A549 treated with AZD2906 at 1 μM for 4 hours (cell line): ENCODE results near the gene CRTC2. TPM values are rescaled to one million over a fixed set of nuclear protein-coding genes. Genes with fewer than 3 reads are reported as not detected.

Experiments used
- total RNA-seq: library from RNA; stranded (reverse); fragments of 200-300 nt; extraction: Qiagen RNA extraction; gene quantifications from 5 replicates; pipeline ENCODE4 v1.2.3, GENCODE V29; 2022

CRTC2 gene, protein sequence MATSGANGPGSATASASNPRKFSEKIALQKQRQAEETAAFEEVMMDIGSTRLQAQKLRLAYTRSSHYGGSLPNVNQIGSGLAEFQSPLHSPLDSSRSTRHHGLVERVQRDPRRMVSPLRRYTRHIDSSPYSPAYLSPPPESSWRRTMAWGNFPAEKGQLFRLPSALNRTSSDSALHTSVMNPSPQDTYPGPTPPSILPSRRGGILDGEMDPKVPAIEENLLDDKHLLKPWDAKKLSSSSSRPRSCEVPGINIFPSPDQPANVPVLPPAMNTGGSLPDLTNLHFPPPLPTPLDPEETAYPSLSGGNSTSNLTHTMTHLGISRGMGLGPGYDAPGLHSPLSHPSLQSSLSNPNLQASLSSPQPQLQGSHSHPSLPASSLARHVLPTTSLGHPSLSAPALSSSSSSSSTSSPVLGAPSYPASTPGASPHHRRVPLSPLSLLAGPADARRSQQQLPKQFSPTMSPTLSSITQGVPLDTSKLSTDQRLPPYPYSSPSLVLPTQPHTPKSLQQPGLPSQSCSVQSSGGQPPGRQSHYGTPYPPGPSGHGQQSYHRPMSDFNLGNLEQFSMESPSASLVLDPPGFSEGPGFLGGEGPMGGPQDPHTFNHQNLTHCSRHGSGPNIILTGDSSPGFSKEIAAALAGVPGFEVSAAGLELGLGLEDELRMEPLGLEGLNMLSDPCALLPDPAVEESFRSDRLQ
- 28.3 to 41.0 TPM (median 39.4 TPM) in 5 replicates for total RNA-seq

DNA sequence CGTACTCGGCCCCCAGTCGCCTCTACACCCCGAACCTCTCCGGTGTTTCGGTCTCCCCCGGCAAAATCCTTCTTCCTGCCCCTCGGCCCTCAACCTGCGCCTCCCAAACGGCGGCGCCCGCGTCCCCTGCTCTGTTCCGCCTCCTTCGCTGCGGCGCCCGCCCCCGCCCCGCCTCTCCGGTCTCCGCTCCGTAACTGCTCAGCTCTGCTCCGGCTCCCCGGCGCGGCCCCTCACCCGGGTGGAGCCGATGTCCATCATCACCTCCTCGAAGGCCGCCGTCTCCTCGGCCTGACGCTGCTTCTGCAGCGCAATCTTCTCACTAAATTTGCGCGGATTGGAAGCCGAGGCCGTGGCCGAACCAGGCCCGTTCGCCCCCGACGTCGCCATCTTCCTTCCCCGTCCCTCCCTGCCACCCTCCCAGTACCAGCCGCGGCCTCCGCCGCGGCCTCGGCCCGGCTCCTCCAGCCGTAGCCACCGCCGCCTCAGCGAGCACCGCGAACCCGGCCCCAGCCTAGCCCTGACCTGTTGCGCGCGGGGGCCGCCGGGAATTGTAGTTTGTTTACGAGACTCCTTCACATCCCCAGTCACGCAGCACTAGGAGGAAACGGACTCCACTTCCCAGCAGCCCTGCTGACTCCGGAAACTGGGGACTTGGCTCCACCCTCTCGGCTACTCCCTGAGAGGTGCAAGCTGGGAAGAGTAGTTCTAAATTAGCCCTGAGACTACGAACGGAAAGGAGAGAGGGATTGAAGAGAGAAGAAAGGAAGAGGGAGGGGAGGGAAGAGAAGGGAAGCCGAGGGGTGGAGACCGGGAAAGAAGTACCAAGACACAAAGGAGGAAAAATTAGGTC, at the start of gene CRTC2:
Gene CRTC2, minus strand, starts transcription at position 502 of the 850 bp plus-strand sequence. Its CDS starts 115 bp downstream, at position 387.

DNA sequence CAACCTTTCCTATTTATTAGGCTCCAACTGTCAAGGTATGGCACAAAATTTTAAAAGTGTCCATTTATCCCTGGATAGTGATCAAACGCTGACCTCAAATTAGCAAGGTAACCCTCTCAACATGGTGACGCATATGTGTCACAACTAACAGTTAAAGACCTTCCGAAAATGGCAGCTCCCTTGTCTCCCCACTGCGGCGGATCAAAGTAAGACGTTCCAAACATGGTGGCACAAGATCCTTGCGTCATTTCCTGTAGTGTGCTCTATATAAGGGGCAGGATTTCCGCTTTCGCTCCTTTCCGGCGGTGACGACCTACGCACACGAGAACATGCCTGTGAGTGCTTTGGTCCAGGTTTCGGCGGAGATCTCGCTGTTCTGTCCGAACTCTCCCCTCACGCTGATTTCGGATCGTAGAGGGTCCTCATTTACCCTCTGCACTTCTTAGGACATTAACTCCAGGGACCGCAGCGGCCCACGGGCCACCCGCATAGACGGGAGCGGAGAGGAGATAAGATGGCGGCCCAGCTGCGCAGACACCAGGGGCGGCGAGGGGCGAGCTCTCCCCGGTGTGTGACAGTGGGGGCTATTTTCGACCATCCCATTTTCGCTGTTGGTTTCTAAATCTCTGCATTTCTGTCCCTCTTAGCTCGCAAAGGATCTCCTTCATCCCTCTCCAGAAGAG, 32.2 kb upstream of the CRTC2 start, which contains the start of gene RPS27:
Gene RPS27, plus strand, starts transcription at position 295 of the 683 bp plus-strand sequence. Its CDS starts 35 bp downstream, at position 330.

DNA sequence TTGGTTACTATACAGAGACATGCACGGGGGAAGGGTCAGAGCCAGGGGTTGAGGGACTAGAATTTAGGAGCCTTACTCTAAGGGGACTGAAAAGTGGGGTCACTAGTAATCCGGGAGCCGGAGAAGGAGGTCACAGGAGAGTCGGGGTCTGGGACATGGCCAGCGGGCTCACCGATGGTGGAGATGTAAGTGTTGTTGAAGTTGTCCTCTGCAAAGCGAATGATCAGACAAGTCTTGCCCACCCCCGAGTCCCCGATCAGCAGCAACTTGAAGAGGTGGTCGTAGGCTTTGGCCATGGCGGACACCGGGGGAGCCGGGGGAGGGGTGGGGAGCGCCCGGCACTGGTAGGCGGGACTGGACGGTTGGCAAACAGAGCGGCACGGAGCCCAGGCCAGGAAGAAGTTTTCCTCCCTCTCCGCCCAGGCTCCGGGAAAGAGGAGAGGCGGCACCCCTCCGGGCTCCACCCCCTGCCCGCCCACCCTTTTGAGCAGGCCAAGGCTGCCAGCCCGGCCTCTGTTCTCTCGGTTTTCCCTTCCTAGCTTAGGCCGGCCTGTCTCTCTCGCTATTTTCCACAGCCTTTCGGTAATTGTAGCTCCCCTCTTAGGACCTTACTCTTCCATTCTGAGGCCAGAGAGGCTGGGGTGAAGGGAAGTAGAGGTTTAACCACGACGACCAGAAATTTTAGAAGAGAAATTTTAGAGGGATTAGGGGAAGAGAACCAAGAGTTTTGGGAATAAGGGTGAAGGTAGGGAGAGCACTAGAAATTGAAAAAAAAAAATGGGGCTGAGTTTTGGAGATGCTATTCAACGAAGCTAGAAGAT, 27.7 kb upstream of the CRTC2 start, which contains the start of gene RAB13:
Gene RAB13, minus strand, starts transcription at position 399 of the 821 bp plus-strand sequence. Its CDS starts 103 bp downstream, at position 296.

DNA sequence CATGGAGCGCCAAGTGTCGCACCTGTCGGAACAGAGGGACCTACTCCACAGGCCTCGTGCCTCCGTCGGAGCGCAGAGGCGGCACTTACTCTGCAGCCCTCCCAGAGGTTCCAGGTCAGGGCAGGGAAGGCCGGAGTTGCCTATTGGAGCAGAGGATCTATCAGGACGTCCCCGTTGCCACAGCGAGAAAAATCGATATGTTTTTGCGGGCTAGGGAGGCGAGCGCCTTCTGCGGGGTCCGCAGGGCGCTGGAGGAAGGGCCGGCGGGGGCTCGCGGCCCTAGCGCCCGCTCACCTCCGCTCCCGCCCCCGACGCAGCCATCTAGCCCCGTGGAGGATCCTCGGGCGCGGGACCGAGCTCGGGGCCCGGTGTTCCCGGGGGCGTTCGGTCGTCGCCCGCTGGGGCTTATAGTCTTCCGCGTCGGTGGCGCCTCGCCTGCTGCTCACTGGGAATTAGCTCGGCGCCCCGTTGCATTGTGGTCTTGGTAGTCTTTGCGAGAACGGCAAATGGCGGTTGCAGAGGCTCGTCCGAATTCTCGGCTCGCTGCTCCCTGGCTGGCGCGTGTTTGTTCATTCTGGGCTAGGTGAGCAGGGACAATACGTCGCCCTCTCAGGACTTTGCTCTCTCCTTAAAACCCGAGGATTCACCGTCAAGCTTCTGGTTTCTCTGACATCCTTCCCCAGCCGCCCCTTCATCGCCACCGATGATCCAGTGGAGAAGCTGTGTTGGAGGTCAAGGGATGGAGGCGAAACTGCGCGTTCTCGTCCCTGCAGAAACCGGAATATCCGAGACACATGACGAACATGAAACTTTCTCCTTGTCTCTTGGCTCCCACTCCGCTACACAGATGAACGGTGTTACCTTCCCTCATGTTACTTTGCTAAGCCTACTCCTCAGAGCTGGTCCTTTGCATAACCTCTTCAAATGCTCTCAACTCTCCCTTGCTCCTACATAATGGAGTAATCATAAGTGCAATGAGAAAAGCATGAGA, 19.1 kb upstream of the CRTC2 start, which contains the start of gene JTB:
Gene JTB, minus strand, starts transcription at position 425 of the 991 bp plus-strand sequence. Its CDS starts 422 bp downstream, at position 3.

DNA sequence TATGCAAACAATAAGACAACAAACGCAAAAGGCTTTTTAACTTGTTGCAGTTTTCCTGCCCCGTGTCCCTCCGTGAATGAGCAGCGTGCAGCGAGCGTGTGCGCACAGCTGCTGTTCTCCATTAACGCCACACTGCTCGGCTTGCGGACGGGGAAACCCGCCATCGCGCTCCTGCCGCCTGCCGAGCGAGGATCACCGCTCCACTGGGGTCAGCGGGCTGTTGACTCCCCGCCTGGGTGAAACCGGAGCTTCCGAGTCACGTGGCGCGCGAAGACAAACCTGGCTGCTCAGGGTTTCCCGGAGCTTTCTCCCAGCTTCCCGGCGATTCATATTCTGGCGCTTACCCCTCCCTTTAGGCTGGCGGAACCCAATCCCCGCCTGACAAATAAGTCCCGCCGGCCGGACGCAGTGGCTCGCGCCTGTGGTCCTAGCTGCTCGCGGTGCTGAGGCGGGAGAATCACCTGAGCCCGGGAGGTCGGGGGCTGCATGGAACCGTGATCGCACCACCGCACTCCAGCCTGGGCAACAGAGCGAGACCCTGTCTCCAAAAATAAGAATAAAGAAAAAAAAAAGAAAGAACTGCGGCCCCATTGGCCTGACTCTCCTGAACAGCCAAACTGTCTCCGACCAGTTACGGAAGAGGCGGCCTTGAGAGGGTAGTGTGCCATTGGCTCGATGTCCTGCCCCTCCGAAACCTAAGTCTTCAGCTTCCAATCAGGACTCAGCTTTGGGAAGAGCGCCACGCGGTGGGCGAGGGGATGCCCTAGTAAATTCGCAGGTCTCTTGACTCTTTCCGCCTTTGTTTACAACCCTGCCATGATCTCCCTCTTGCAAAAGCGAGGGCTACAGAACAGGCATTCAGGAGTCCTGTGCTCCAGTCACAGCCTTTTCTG, 8.9 kb upstream of the CRTC2 start, which contains the start of gene CREB3L4:
Gene CREB3L4, plus strand, starts transcription at position 796 of the 893 bp plus-strand sequence. CDS start 624 bp downstream, outside the sequence.

DNA sequence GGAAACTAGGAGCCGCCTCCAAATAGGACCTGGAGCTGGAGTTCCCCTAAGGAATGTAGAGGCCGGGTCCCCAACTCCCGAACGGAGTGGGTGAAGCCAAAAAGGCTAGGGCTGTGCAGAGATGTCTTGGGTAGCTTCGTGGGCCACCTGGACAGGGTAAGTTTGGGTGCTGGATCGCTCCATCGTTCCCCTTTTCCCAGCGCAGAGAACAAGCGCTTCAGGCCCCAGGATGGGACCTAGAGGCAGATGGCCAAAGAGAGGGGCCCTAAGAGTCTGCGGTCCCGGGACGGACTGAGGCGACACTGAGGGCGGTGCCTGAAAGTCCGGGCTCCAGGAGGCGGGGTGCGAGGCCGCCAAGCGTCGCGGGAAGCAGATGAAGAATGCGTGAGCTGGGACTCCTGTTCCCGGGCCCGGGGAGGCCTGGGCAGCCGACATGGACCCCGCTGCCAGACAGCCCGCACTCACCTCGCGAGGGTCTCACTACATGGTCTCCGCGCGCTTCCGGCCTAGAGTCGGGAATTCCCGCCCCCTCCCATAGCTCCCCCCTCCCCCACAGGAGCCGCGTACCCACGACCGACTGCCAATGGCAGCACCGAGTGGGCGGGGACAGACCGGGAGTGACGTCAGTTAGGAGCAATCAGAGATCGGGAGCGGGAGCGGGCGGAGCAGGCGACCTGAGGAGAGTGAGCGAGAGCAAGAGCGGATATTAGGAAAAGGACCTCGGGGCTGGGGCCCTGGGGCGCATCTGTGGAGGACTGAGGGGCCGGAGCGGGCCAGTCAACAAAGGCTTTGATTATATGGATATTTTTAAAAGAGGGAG, 4.8 kb upstream of the CRTC2 start, which contains the start of gene SLC39A1:
Gene SLC39A1, minus strand, starts transcription at position 508 of the 820 bp plus-strand sequence. CDS start 822 bp downstream, outside the sequence.

DNA sequence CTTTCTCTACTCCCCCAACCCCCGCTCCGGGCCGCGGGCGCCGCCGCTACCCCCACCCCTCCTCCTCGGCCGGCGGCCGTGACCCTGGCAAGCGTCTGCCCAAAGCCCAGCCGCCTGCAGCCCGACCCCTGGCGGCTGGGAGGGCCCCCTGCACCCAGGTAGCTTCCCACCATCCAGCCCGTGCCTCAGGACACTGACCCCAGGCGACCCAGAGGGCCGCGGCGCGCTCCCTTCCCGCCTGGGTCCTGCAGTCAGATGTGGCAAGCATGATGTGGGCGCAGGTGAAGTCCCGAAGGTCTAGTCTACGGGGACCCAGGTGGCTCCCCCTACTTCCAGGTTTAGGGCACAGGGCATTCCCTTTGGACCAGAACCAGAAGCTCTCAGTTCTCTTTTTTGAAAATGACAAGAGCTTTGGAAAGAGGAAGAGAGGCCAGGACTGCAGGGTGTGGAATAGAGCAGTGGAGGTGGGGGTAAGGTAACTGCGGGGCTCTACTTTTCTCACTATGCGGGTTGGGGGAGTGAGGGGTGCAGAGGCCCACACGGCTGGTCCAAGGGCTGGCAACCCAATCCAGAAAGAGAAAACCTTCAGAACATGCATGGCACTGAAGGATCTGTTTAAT, 11.7 kb downstream of the CRTC2 start, which contains the start of gene DENND4B:
Gene DENND4B, minus strand, starts transcription at position 97 of the 620 bp plus-strand sequence. CDS start 2,344 bp downstream, outside the sequence.

DNA sequence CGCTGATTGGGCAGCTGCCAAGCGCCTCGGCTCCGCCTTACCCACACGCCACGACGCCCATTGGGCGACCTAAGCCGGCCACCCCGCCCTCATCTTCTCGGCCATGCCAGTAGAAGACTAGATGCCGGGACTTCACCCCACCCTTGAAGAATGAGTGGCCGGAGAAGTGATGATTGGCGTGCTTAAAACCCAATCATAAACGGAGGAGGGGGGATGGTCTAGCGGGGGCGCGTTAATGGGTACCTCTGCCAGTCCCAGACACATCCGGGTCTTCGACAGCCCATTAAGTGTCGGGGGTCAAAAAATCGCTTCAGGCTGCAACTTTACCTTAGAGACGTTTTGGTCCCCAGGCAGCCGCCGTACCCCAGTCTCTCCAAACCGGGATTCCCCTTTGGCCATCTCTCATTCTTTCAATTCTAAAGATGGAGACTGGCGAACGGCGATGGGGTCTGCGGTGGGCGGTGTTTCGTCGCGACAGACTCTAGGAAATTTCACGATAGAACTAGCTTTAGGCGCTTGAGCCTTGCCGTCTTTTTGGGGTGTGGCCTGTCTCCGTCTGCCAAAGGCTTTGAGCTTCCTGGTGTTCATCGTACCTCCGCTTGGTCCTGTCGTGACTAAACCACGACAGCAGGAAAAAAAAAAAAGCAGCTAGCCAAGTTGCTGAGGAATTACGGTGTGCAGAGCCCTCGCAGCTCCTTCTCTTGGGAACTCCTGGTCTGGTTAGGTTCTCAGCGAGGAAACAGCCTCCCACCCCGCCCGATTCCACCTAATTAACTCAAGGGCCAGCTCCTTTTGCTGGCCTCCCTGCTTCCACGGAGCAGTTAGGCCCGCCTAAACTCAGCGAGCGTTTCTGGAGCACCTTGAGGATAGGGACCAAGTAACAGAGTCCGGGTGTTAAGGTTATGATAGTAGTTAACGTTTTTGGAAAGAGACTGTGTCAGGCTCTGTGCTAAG, 35.2 kb downstream of the CRTC2 start, which contains the start of gene GATAD2B:
Gene GATAD2B, minus strand, starts transcription at position 1 of the 954 bp plus-strand sequence. CDS start 94,625 bp downstream, outside the sequence.

Other genes starting within 250 kb of the CRTC2 start
- 17.0 to 22.0 TPM (median 20.2 TPM) in 5 replicates for gene INTS3, start 230.6 kb downstream of the CRTC2 start, total RNA-seq
- 1.1 to 2.0 TPM (median 1.5 TPM) in 5 replicates for gene SLC27A3, start 183.2 kb downstream of the CRTC2 start, total RNA-seq
- gene GATAD2B, start 35.6 kb downstream of the CRTC2 start, total RNA-seq: 7.4 to 10.2 TPM (median 8.7 TPM) in 5 replicates
- 26.8 to 35.4 TPM (median 31.5 TPM) in 5 replicates for gene DENND4B, start 11.9 kb downstream of the CRTC2 start, total RNA-seq
- 155 to 163 TPM (median 161 TPM) in 5 replicates for gene SLC39A1, start 4.9 kb upstream of the CRTC2 start, total RNA-seq
- 9.0 to 10.8 TPM (median 10.0 TPM) in 5 replicates for gene CREB3L4, start 9.3 kb upstream of the CRTC2 start, total RNA-seq
- 103 to 161 TPM (median 144 TPM) in 5 replicates for gene JTB, start 19.1 kb upstream of the CRTC2 start, total RNA-seq
- gene RAB13, start 27.7 kb upstream of the CRTC2 start, total RNA-seq: 128 to 149 TPM (median 134 TPM) in 5 replicates
- gene RPS27, start 32.1 kb upstream of the CRTC2 start, total RNA-seq: 4,364 to 6,762 TPM (median 4,498 TPM) in 5 replicates
- not detected in 5 replicates for gene NUP210L, start 196.5 kb upstream of the CRTC2 start, total RNA-seq
- gene TPM3, start 233.5 kb upstream of the CRTC2 start, total RNA-seq: 457 to 634 TPM (median 478 TPM) in 5 replicates
- 0.37 TPM in 1 of 5 replicates, not detected in the others for gene CFAP141, start 247.7 kb upstream of the CRTC2 start, total RNA-seq